NAMALWA (cell line): Measurements from ENCODE around the gene WDFY3.

ENCODE experiments used
- DNase-seq: peaks from one replicate; pipeline ENCODE4 v3.0.0-alpha.2; 2015; ENCODE audit warnings: low spot score

The WDFY3 gene

DNA sequence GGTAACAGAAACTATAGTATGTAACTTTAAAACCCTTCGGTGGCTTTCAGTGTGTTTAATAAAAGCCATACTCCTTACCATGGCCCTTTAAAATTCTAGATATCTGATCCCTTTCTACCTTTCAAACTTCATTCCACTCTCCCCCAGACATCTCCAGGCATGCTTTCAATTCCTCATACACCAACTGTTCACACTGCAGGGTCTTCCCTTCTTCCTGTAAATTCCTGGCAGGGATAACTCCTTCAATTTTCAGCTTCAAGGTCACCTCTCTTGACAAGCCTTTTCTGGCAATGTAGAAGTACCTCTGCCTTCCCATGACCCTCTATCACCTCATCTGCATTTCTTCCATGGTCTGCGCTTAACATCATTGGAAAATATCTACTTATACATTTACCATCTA is 60.8 kb downstream of the WDFY3 start:
- DNase-seq: no peak

DNA sequence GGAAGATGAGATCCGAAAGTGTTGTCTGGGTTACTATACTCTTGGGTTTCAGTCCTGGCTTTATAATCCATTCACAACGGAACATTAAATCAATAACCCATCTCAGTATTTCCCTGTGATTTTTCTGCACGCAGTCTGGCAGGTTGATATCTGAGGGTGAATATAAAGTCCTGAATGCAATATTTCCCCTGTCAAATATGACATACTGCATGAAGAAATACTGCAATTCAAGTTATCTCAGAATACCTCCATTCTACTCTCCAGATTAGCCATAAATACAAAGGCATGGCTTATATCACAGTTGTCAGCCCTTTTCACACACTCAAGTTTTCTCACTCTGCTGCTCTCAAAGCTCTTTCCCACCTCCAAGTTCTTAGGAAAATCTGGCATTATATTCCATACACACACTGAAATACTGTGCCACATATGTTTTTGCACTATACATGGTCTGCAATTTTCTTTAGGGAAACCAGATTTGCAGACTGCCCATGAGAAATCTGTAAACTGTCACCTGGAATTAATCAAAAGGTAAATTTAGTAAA is 64.7 kb downstream of the WDFY3 start:
- DNase-seq: no peak

DNA sequence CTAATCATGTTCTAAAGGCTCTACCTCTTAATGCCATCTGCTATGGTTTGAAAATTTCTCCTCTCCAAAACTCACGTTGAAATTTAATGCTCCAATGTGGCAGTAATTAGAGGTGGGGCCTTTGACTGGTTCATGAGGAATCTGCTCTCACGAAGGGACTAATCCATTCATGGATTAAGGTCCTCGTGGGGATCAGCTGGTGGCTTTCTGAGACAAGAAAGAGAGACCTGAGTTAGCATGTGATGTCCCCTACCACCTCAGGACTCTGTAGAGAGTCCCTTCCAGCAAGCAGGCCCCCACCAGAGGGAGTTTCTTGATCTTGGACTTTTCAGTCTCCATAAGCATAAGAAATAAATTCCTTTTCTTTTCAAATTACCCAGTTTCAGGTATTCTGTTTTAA is 65.3 kb downstream of the WDFY3 start:
- DNase-seq: no peak

DNA sequence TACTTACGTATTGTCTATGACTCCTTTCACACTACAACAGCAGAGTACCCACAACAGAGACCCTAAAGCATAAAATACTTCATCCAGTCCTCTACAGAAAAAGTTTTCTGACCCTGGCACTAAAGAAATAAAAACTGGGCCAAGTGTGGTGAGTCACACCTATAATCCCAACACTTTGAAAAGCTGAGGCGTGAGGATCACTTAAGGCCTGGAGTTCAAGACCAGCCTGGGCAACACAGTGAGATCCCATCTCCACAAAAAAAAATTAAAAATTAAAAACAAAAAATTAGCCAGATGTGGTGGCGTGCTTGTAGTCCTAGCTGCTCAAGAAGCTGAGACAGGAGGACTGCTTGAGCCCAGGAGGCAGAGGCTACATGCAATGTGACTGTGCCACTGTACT is 66.9 kb downstream of the WDFY3 start:
- no peak for DNase-seq

DNA sequence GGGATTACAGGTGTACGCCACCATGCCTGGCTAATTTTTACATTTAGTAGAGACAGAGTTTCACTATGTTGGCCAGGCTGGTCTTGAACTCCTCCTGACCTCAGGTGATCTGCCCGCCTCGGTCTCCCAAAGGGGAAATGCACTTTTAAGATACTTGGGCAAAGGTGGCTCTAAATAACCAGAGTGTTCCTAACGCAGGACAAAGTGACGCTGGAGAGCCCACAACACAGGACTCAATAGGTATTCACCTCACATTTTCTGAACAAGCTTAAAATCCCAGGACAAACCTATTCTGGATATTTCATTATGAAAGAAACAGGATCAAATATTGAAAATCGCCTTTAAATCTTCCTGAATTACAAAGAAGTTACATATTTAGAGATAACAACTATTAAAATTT is 69.0 kb downstream of the WDFY3 start:
- no peak for DNase-seq

DNA sequence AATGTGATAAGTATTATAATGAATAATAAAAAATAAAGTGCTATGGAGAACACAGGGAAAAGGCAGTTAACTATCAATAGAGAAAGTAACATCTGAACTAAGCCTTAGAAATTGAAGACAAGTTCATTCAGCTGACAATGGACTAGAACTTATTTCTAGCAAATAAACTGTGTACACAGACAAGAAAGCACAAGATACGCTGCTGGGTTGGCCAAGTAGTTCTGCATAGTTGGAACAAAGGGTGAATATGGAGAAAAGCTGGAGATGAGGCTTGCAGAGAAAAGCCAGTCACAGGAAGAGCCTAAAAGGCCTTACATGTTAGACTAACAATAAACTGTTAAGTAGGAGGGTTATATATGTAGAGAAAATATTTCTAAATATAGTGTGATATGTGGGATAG is 71.2 kb downstream of the WDFY3 start:
- no peak for DNase-seq

DNA sequence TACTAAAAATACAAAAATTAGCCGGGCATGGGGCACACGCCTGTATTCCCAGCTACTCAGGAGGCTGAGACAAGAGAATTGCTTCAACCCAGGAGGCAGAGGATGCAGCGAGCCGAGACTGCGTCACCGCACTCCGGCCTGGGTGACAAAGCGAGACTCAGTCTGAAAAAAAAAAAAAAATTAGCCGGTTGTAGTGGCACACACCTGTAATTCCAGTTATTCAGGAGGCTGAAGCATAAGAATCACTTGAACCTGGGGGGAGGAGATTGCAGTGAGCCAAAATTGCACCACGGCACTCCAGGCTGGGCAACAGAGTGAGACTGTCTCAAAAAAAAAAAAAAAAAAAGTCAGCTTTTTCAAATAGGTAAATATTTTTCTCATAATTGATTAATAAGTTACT is 71.9 kb downstream of the WDFY3 start:
- no peak for DNase-seq

DNA sequence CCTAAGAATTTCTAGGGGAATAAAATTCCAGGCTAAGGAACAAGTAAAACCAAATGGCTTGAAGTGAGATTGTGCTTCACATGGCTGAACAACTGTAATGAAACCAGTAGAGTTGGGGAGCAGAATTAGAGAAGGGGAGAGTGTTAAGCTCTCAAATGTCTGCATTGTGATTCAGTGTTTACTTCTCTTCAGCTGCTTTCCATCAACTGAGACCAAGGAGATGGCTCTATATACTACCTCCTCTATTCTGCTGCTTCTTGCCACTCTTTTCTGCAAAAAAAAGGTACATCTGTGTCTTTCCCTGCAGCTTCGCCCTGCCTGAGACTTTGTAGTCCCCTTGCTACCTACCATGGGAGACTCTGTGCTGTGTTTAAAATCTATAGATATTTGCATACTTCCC is 73.5 kb downstream of the WDFY3 start:
- no peak for DNase-seq

DNA sequence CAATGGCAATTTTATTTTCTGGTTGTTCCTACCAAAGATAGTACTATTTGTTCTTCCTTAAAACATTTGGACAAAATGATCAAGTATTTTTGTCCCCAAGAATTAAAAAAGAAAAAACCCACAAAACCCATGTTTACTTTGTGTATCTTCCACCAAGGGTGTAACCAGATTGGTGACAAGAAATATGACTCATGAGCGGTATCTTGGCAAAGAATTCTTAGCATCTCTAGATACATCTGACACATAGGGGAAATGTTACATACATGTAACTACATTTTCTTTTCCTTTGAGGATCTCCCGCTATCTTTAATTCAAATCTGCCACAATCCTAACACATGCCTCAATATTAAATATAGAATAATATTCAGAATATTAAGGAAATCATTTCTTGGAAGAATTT is 78.7 kb downstream of the WDFY3 start:
- no peak for DNase-seq

DNA sequence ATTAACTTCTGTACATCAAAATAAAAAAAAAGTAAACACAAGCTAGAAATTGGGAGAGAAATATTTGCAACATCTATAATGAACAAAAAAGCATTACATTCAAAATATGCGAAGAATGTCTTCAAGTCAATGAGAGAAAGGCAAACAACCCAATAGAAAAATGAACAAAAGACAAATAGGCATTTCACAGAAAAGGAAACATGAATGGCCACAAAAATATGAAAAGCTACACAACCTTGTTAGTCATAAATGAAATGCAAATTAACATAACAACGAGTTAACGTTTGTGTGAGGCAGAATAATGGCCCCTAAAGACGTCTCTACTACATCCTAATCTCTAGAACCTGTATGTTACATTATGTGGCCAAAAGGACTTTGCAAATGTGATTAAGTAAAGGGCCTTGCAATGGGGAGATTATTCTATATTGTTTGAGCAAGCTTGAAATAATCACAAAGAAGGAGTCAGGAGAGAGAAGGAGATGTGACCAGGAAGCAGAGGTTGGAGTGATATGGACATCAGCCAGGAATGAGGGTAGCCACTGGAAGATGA is 86.8 kb downstream of the WDFY3 start:
- DNase-seq: no peak

DNA sequence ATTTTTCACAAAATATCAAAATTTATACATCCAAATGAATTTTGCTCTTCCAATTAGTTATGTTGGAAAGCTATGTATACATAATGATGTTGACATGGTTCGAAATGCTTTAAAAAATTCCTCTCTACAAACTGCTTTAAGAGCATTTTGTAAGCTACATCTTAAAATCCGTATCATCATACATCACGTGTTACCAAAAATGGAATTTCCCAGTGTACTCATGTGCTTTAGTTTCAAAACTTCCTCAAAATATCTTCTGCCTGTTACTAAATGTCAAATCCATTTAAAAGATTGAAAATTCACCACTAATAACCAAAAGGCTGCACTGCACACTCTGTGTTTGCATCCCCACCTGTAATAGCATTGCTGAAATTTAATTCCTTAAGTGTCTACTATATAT is 87.9 kb downstream of the WDFY3 start:
- DNase-seq: no peak

DNA sequence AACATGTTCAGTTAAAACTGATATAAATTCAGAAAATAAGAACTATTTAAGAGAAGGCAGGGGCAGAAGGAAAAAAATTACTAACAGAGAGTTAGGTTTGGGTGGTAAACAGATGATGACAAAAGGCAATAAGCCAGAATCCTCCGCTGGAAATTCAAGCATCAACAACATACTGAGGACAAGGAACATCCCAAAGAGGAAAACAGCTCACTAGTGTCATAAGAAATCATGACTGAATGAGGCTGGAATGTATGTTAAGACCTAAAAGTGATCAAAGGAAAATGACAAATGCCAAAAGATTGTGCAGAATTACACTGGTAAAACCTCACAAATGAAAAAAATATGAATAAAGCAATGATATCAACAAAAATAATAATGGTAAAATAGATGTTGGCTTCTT is 88.4 kb downstream of the WDFY3 start:
- DNase-seq: no peak

DNA sequence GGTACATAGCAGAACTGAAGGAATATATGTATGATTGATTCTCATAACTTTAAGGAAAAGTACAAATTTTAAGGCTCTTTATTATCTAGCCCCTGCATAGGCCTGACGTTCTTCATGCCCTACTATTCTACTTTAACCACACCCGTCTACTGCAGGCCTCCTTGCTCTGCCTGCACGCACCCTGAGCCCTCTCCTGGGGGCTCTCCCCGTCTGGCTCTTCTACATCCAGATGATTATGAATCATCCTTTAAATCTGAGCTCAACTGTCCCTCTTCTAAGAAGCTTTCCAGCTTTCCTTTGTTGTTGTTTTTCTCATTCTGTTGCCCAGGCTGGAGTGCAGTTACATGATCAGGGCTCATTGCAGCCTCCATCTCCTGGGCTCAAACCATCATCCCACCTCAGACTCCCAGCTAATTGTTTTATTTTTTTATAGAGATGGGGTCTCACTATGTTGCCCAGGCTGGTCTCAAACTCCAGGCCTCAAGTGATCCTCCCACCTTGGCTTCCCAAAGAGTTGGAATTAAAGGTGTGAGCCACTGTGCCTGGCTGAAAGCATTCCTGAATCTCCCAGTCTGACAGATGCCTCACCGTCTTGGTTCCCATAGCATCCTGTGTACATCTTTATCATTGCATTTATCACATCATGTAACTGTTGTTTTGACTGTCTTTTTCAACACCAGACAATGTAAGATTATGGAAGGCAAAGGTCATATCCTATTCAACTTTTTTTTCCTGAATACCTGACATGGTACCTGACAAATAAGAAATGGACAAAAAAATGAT is 89.2 kb downstream of the WDFY3 start:
- DNase-seq: no peak

DNA sequence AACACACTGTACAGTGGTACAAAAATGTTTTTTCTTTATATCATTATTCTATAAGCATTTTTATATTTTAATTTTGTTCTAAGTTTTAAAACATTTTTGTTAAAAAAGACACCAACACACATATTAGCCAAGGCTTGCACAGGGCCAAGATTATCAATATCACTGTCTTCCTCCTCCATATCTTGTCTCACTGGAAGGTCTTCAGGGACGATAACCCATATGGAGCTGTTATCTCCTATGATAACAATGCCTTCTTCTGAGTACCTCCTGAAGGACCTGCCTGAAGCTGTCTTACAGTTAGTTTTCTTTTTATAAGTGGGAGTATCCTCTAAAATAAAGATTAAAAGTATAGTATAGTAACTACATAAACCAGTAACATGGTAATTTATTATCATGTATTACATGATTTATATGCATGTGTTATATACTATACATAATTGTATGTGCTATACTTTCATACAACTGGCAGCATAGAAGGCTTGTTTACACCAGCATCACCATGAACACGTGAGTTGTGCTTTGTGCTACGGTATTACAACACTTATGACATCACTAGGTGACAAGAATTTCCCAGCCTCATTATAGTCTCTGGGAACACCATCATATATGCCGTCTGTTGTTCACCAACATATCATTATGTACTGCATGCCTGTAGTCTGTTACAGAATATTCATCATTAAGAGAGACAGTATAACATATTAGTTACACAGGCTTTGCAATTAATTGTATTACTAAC is 90.7 kb downstream of the WDFY3 start:
- DNase-seq: no peak

DNA sequence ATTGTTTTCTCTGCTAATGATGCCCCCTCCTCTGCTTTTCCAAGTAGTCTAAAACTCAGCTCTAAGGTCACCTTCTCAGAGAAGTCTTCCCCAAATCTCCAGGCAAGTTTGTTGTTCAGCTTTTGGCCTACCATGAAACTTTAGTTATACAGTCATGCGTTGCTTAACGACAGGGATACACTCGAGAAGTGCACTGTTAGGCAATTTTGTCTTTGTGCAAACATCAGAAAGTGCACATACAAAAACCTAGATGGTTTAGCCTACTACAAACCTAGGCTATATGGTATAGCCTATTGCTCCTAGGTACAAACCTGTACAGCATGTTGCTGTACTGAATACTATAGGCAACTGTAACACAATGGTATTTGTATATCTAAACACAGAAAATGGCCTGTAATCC is 91.9 kb downstream of the WDFY3 start:
- DNase-seq: no peak

DNA sequence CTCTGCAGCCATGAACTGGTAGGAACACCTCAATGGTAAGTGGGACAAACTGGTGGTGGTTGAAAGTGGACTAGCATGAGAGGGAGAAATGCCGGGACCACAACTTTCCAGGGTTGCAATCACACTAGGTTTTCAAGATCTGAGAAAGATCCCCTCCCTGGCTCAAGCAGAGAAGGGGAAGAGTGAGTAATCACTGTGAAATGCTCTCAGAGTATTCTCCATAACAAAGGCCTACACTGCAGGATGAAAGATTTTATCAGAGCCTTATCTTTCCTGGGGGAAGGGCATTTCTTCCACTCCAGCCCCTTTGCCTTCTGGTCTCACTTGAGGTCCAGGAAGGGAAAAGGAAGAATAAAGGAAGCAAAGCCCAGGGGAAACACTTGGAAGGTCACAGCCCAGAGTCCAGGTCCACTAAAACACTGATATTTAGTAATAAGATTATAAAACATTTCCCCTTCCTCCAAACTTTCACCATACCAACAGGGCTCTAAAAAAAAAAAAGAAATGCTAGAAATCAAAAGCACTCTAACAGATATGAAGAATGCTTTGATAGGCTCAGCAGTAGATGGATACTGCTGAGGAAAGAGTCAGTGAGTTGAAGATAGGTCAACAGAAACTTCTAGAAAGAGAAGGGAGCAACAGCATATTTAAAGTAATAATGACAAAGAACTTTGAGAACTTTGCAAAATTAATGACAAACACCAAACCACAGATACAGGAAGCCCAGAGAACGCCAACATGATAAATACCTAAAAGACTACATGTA is 95.9 kb downstream of the WDFY3 start:
- DNase-seq: no peak

DNA sequence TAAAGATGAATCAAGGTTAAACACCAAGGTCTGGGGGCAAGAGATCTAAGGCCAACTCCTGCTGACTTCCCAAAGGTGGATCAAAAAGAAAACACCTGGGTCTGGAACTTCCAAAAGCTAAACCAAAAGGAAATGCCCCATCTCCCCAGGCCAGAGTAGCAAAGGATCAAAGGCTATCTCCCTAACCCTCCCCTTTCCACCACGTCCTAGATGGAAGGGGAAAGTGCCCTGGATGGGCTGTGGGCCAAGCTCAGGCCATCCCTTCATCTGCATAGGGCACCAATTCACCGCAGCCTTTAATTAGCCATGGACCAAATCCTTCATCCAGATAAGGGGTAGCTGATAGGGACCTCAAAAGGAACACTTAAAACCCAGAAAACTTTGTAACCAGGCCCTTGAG is 100.2 kb downstream of the WDFY3 start:
- DNase-seq: no peak

DNA sequence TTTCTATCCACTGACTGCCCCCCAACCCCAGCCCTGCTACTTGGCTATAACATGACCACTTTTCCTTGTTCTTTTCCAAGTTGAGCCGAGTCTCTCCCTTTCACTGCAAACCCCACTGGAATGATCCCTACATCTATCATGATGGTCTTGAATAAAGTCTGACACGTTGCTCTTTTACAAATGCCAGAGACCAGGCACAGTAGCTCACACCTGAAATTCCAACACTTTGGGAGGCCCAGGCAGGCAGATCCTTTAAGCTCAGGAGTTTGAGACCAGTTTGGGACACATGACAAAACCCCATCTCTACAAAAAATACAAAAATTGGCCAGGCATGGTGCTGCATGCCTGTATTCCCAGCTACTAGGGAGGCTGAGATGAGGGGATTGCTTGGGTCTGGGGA is 100.9 kb downstream of the WDFY3 start:
- no peak for DNase-seq

DNA sequence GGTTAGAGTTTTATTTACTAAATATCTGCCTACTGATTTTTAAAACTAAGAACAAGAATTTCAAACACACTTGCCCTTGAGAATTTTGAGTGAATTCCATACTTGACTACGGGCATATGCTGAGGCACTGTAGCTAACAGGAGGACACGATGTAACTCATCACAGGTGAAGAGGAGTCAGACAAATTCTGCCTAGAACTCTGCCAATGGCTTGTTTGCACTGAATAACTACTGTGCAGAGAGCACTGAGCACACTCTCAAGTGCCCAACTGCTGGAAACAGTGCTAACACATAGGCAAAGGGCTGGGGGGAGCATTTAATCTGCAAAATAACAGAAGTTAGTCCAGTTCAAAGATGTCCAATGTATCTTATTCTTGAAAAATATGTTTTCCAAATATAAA is 104.4 kb downstream of the WDFY3 start:
- DNase-seq: no peak

DNA sequence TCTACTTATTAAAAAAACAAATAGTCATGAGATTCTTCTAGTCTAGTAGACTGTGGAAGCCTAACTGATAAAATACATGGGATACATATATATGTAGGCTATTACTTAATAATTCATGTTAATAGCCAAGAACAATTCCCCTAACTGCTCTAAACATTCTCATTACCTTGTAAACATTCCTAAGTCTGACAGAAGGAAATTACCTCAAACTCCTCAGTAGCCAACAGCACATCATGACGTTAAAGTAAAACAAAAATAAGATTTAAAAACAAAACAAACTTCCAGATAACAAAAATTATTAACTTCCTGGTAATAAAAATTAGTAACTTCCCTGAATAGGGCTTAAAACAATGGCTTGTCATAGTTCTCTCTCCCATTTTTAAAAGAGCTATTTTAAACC is 109.2 kb downstream of the WDFY3 start:
- DNase-seq: no peak

DNA sequence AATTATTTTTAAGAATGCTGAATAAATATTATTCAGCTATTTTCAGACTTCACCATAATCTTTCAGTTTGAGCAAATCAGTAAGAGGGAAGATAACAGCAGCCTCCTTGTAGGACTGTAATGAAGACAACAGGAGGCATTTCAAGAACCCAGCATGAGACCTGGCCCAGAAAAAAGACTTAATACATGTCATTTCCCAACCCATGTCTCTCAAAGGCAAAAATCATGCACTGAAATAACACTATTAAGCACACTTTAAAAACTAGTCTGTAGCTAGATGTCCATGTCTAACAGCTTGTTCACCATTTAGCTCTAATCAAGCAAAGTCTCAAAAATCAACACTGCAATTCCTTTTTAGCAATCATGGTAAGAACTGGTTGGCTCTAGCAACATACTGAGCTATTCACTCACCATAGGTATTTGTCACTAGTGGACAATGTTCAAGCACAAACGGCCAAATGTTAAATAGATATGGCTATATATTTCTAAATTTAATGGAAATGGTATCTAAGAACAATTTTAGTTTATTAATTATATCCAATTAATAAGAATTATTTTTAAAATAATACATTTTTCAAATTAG is 109.9 kb downstream of the WDFY3 start:
- DNase-seq: no peak

DNA sequence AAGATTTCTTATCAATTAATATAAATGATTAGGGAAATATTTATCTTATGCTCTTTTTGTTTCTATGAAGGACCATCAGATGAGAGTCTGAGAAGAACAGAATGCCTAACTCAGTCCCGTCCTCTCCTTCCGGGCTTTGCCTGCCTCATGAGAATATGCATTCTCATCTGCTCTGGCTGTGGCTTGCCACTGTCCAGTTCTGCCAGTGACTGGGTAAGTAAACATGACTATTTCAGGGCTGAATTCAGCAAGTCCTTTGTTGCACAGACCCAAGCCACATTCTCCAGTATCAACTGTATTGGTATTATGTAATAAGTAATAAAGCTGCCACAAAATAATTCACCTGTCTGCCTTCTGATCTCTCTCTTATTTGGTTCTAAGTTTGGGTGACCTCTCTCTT is 110.7 kb downstream of the WDFY3 start:
- no peak for DNase-seq
